Stromal cell of bone marrow (primary cell): ENCODE results near the gene MYNN.

Experiments
- DNase-seq: peaks from one replicate; pipeline ENCODE4 v3.0.0-alpha.2; 2012; ENCODE audit warnings: low read depth

Gene MYNN

DNA sequence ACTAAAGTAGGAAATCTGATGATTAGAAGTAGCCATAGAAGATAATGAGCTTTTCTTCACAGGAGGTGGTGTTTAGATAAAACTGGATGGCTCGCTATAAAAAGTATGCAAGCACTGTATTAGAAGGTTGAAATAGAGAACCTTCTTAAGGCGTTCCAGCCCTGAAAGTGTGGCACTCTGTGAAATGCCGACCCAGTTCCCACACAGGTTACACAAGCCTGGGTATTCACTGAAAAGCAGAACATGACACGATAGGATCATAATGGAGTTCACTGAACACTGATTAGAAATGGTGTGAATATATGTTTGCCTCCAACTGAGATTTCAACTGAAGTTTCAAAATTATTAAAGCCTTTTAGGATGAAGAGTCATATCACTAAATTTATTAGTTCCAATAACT, 54.5 kb downstream of the MYNN start:
- DNase-seq, result no peak

- no peak for DNase-seq
Measured at GRCh38 chr3:169835533-169835932, 62.3 kb downstream of the MYNN start.

GRCh38 chr3:169836078-169836941, 63.1 kb downstream of the MYNN start:
- DNase-seq, result no peak

- no peak for DNase-seq
Measured at GRCh38 chr3:169836942-169837275, 63.7 kb downstream of the MYNN start.

GRCh38 chr3:169838511-169839030, 65.4 kb downstream of the MYNN start:
- DNase-seq, result no peak
